HG03439 (cell line): ENCODE results near the gene IFI30.
A peak's percentile ranks its signal among the peaks of the same experiment; 100 is the strongest.

Experiments
- ATAC-seq: cut with Tn5 transposase; IDR thresholded peaks from one replicate; pipeline ENCODE4 v1.9.1; 2021; ENCODE audit warnings: mild to moderate bottlenecking, moderate library complexity; ENCODE audit not compliant: unreplicated experiment

IFI30 gene

DNA sequence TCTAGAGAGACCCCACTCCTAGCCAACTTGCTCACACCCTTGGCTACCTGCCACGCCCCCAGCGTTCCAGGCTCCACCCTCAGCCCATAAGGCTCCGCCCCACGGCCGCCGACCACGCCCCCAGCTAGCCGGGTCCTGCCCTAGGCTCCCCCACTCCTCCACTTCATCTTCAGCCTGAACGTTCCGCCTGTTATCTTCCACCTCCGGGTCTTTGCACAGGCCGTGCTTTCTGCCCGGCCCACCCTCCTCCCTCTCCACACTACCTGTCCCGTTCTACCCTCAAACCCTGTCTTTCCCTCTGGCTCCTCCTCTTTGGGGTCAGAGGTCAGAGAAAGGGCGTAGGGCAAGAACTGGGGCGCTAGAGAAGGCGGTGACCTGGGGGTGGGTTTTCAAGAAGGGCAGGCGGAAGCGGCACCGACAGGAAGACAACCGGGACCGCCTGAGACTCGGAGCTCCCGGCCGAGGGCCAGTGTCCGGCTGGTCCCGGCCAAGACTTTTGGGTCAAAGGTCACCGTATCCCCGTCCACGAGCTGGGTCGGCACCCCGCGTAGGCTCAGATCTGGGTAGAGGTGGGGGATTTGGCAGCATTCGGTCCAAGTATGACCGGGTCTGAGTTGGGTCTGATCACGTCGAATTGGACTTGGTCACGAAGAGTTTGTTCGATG is 50.4 kb downstream of the IFI30 start:
- peak; percentile 9 for ATAC-seq

DNA sequence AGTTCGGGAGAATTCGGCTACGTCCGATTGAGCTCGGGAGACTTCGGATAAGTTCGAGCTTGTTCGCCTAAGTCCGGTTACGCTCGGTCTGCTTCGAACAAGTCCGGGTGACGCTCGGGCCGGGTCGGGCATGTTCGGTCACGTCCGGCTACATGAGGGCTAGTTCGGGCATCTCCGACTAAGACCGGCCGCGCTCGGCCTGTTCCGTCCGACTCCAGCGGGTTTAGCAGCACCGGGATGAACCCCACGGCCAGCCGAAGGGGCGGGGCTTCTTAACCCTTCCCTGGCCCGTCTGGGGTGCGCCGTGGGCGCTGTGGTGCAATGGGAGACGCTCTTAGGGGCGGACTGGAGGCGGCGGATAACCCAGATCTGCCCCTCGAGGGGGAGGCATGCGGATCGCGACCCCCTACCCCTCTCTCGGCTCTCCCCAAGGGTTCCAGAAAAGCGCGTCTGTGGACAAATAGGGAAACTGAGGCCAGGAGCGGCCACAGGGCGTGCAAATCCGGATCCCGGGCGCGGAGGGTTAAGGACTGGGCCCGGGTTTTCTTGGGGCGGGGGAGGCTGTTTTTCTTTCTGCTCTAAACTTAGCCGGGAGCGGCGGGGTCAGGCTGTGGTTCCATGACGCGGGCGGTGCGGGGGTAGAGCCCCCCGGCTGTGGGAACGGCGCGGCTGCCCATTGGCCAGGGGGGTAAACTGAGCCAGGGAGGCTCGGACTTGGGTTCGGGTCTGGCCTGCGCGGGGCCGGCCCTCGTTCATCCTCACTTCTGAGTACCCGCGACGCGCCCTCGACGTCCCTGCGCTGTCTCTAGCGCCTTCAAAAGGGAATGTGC is 51.1 kb downstream of the IFI30 start:
- ATAC-seq, result peak; percentile 92

DNA sequence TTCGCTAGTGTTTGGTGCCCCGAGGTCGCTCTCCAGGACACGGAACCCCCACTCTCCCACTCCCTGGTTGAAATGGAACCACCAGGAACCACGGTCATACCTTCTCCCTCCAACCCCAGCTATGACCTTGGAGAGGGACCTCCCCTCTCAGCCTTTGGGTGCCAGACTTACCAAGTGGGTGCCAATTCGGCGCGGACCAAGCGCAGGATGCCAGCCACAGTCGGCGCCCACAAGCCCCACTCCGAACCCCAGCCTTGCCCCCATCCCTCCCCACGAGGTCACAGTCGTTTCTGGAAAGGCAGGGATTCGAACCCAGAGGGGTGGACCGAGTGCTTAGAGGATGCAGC is 51.7 kb downstream of the IFI30 start:
- no peak for ATAC-seq

DNA sequence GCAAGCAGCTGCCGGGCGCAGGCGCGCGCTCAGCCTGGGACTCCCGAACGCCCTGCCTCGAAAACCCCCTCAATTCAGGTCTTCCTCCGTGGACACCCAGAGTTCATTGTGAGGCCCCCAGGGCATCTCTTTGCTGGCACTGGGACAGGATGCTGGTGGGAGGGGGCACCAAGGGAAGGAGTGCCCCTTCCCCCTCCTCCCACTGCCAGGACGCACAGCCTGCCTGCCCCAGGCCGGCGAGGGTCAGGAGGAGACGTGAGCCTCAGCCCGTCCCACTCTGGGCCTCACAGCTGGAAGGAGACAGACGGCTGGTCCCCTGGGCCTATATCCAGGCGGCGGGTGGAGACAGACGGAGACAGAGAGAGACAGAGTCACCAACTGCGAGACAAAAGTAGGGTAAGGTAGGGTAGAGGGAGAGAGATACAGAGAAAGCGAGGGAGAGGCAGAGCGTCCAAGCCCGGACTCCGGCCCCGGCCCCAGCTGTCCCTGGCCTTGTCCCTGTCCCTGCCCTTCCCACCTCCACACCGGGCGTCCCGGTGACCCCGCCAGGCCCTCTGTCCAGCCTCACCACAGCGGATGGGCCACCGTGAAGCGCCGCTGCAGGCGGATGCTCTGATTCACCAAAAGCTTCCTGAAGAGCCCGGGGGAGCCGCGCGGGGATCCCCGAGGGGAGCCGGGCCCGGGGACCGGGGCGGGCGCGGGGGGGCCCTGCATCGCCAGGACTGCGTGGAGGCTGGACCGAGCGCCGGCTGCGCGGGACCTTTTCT is 52.3 kb downstream of the IFI30 start, which contains the start of gene PDE4C:
PDE4C (minus strand) TSS at position 737 of the 767 bp plus-strand sequence; CDS start at position 714, 23 bp downstream.
- no peak for ATAC-seq

DNA sequence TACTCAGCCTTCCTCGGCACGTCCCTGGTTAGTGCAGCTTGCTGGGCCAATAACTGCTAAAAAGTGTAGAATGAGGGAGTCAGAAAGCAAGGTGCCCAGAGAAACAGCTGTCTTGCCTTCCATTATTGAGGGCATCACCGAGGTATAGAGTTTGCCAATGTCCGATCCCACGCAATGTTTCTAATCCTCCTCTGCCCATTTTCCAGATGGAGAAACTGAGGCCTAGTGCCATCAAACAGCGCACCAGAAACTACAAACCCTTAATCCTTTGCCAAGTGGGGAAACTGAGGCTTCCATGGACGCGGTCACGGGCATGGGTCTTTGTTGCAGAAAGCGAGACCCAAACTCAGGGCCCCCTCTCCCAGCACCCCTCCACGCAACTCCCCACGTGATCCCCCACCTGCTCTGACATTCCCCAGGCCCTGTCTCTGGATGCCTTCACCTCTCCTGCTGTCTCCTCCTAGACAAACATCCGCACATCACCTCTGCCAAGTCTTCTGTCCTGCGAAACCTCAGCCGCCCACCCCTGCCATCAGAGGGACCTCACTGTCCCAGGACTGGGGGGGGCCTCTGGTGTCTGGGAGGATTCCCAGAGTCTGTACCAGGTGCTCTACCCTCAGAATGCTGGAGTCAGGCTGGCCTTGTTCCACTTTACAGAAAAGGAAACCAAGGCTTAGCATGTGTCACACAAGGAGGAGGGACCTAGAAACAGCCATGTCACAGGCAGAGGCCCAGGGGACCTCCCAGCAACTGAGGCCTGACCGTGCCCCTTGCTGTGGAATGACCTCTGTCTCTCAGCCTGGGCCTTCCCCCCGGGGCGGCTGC is 53.6 kb downstream of the IFI30 start:
- ATAC-seq, result no peak
